ENCODE results near the gene ZYG11B. TPM values are rescaled to one million over a fixed set of nuclear protein-coding genes. Genes with fewer than 3 reads are reported as not detected.

The ZYG11B gene
- total and polyA plus RNA-seq, 12 donors = 9.1 to 84.3 (median 63.6) TPM

GRCh38 chr1:52723260-52723659 is 3.0 kb upstream of the ZYG11B start:
- H3K9me3 ChIP-seq = no peaks in the 10 kb centered on the region

GRCh38 chr1:52725903-52726264 is 369 bp upstream of the ZYG11B start:
- Histone ChIP-seq H3K27ac (peak overlapping the region in 8 of 10 donors; percentile 38 to 95 (median 93)), H3K9me3 (no peaks in the 10 kb centered on the region), H3K27me3 (no peaks in the 10 kb centered on the region), H3K4me3 (peak overlapping the region; percentile 18 to 94 (median 90)), H3K4me1 (peaks cover 7 to 41% (median 21%) of the 10 kb centered on the region in 9 donors), H3K36me3 (peaks cover 0 to 6% (median 0%) of the 10 kb centered on the region in 9 donors)
- DNase-seq (no peak), ATAC-seq (no peak)
- intact Hi-C loops (cut with DNase I) = loop anchor here in 2 of 10 donors (2.0 to 10.0 kb wide), 2 partner anchors 27 to 199 kb away; partner anchors contain the start of genes COA7 (in 1 of the 2), ECHDC2 (in 1 of the 2) and SCP2 (in 1 of the 2)
- 10 to 12% methylated on average over 5 to 6 of the region's 6 CpGs for WGBS, 2 donors
- TF ChIP-seq CTCF (IDR thresholded peaks at IDR 0.05) = no peak

More at GRCh38 chr1:52723260-52723659, 3.0 kb upstream of the ZYG11B start:
- Histone ChIP-seq H3K36me3 (no peaks in the 10 kb centered on the region), H3K4me1 (peaks cover 6 to 19% (median 12%) of the 10 kb centered on the region in 9 donors), H3K27ac (no peak overlapping the region), H3K27me3 (no peaks in the 10 kb centered on the region), H3K4me3 (no peak overlapping the region)
- intact Hi-C loops (cut with DNase I) = loop anchor here in 1 of 10 donors (10.0 kb wide), 1 partner anchor 202 kb away; the partner anchor contains the start of genes ECHDC2 and SCP2
- TF ChIP-seq CTCF (IDR thresholded peaks at IDR 0.05) = no peak
- 83 to 85% methylated on average over 4 of the region's 4 CpGs for WGBS, 2 donors
- no peak for ATAC-seq
- no peak for DNase-seq

GRCh38 chr1:52727114-52727586 is 897 bp downstream of the ZYG11B start:
- DNase-seq (no peak), ATAC-seq (peak in 5 of 8 donors; percentile 25 to 43 (median 38))
- Histone ChIP-seq H3K4me1 (peaks cover 7 to 41% (median 21%) of the 10 kb centered on the region in 9 donors), H3K27ac (peak overlapping the region in 9 of 10 donors; percentile 89 to 96 (median 94)), H3K9me3 (no peaks in the 10 kb centered on the region), H3K36me3 (peaks cover 0 to 15% (median 0%) of the 10 kb centered on the region in 9 donors), H3K27me3 (no peaks in the 10 kb centered on the region), H3K4me3 (peak overlapping the region; percentile 75 to 94 (median 91))
- WGBS, 2 donors = 0 to 1% methylated on average over 14 of the region's 14 CpGs
- intact Hi-C loops (cut with DNase I) = loop anchor here in 2 of 10 donors (2.0 to 10.0 kb wide), 2 partner anchors 28 to 198 kb away; partner anchors contain the start of genes COA7 (in 1 of the 2), ECHDC2 (in 1 of the 2) and SCP2 (in 1 of the 2)
- TF ChIP-seq CTCF (IDR thresholded peaks at IDR 0.05) = no peak

- no peaks in the 10 kb centered on the region for H3K27me3 ChIP-seq
- 72 to 76% methylated on average over 6 of the region's 6 CpGs for WGBS, 2 donors
- peaks cover 7 to 41% (median 21%) of the 10 kb centered on the region in 9 donors for H3K4me1 ChIP-seq
- no peaks in the 10 kb centered on the region for H3K9me3 ChIP-seq
- ATAC-seq (no peak), DNase-seq (no peak)
- intact Hi-C loops (cut with DNase I) = loop anchor here in 2 of 10 donors (2.0 to 10.0 kb wide), 2 partner anchors 29 to 197 kb away; partner anchors contain the start of genes COA7 (in 1 of the 2), ECHDC2 (in 1 of the 2) and SCP2 (in 1 of the 2)
- TF ChIP-seq CTCF (IDR thresholded peaks at IDR 0.05) = no peak
- H3K27ac ChIP-seq = peak overlapping the region in 3 of 10 donors; percentile 91 to 96 (median 94)
- H3K36me3 ChIP-seq = peaks cover 0 to 17% (median 0%) of the 10 kb centered on the region in 9 donors
- peak overlapping the region in 7 of 10 donors; percentile 75 to 94 (median 88) for H3K4me3 ChIP-seq
Observed at GRCh38 chr1:52727956-52728656, 1.9 kb downstream of the ZYG11B start.

All from heart right ventricle (tissue), 16 donors.